ENCODE results near the gene TECR.

The TECR gene

GRCh38 chr19:14571695-14572490 lies 42.5 kb downstream of the TECR start, which contains the start of gene NDUFB7:
Gene NDUFB7 (minus strand): TSS chr19:14572066. CDS start chr19:14572000, 66 bp downstream.
- DNase-seq = peak; percentile 92
- no peaks in the 10 kb centered on the region for H3K36me3 ChIP-seq (replicated peaks)
- H3K27ac ChIP-seq = peak within 1 kb of the TSS; percentile 62
- H3K27me3 ChIP-seq (replicated peaks) = no peaks in the 10 kb centered on the region
- TF ChIP-seq CTCF (IDR thresholded peaks at IDR 0.05; ENCODE audit: low read depth, low read length, missing control alignments) = peak; percentile 81
- H3K4me3 ChIP-seq (ENCODE audit: low read depth, low read length) = peak within 1 kb of the TSS; percentile 99
- in situ Hi-C loops (cut with HindIII; ENCODE audit: low pct_ligation_motif_present, low sequenced_read_pairs) = loop anchor here (10.0 kb wide), 1 partner anchor 113 kb away; no protein-coding TSS in a partner anchor

- Histone ChIP-seq H3K27ac (no peak overlapping the region), H3K36me3 (replicated peaks) (no peaks in the 10 kb centered on the region), H3K27me3 (replicated peaks) (no peaks in the 10 kb centered on the region), H3K4me3 (ENCODE audit: low read depth, low read length) (no peak overlapping the region)
- in situ Hi-C loops (cut with HindIII; ENCODE audit: low pct_ligation_motif_present, low sequenced_read_pairs) = loop anchor here (10.0 kb wide), 1 partner anchor 109 kb away; no protein-coding TSS in a partner anchor
- no peak for TF ChIP-seq CTCF (IDR thresholded peaks at IDR 0.05; ENCODE audit: low read depth, low read length, missing control alignments)
- no peak for DNase-seq
Measured at GRCh38 chr19:14575428-14575980, 46.1 kb downstream of the TECR start.

GRCh38 chr19:14576363-14576762 lies 47.0 kb downstream of the TECR start:
- DNase-seq = no peak
- no peak for TF ChIP-seq CTCF (IDR thresholded peaks at IDR 0.05; ENCODE audit: low read depth, low read length, missing control alignments)
- Histone ChIP-seq H3K36me3 (replicated peaks) (no peaks in the 10 kb centered on the region), H3K27ac (no peak overlapping the region), H3K27me3 (replicated peaks) (no peaks in the 10 kb centered on the region), H3K4me3 (ENCODE audit: low read depth, low read length) (no peak overlapping the region)
- in situ Hi-C loops (cut with HindIII; ENCODE audit: low pct_ligation_motif_present, low sequenced_read_pairs) = loop anchor here (10.0 kb wide), 1 partner anchor 108 kb away; no protein-coding TSS in a partner anchor

- in situ Hi-C loops (cut with HindIII; ENCODE audit: low pct_ligation_motif_present, low sequenced_read_pairs) = loop anchor here (10.0 kb wide), 1 partner anchor 108 kb away; no protein-coding TSS in a partner anchor
- no peak for DNase-seq
- Histone ChIP-seq H3K27ac (no peak overlapping the region), H3K4me3 (ENCODE audit: low read depth, low read length) (no peak overlapping the region), H3K36me3 (replicated peaks) (no peaks in the 10 kb centered on the region), H3K27me3 (replicated peaks) (no peaks in the 10 kb centered on the region)
- no peak for TF ChIP-seq CTCF (IDR thresholded peaks at IDR 0.05; ENCODE audit: low read depth, low read length, missing control alignments)
Measured at GRCh38 chr19:14577264-14577663, 47.9 kb downstream of the TECR start.

- Histone ChIP-seq H3K27ac (no peak overlapping the region), H3K27me3 (replicated peaks) (no peaks in the 10 kb centered on the region), H3K4me3 (ENCODE audit: low read depth, low read length) (no peak overlapping the region), H3K36me3 (replicated peaks) (no peaks in the 10 kb centered on the region)
- no peak for DNase-seq
- no peak for TF ChIP-seq CTCF (IDR thresholded peaks at IDR 0.05; ENCODE audit: low read depth, low read length, missing control alignments)
- in situ Hi-C loops (cut with HindIII; ENCODE audit: low pct_ligation_motif_present, low sequenced_read_pairs) = loop anchor here (10.0 kb wide), 1 partner anchor 107 kb away; no protein-coding TSS in a partner anchor
Measured at GRCh38 chr19:14577885-14578427, 48.6 kb downstream of the TECR start.
